GM13976 (cell line): Measurements from ENCODE around the gene CD2.

Source experiments
- DNase-seq: peaks from one replicate; pipeline ENCODE4 v3.0.0; 2012; ENCODE audit warnings: low spot score
- in situ Hi-C: fragments of 300-500 bp; cut with MboI; formaldehyde crosslinking; loops from one replicate; pipeline ENCODE4 v1.12.0; 2022; ENCODE audit warnings: low sequenced_read_pairs, mixed read lengths, inconsistent platforms; ENCODE audit not compliant: unreplicated experiment
- TF ChIP-seq, protein P1 (sequence below): IDR thresholded peaks from 2 replicates; pipeline ENCODE4 v1.5.1; 2012; ENCODE audit warnings: borderline replicate concordance, mild to moderate bottlenecking; ENCODE audit not compliant: insufficient read depth; ENCODE audit errors: extremely low read depth, missing control alignments, control extremely low read depth

The CD2 gene

DNA sequence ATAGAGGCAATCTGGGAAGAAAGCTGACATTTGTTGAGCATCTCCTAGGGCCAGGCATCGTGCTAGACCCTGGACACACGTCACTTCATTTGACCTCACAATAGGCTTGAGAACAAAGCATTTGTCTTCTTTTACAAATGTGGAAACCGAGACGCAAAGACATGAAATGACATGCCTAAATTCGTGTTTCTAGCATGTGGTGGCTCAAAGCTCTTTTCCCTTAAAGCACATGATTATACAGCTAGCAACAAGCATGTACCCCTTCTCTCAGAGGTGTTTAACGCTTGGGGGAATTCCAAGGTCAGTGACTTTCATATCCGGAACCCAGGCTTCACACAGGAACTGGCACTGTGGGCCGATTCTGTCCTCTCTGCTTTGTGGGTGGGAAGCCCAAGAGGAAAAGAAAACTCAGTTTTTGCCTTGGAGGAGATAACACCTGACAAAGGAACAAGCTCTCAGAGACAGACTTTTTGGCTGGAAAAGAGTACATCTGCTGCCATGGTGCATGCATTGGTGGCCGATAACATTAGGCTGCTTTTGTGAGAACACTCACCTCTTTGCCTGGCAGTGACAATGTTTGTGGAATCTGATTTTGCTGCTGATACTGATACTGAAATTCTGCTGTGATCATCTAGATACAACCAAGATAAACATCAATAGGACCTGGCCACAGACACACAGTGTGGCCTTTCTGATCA, 15.4 kb upstream of the CD2 start:
- in situ Hi-C loops, result loop anchor here (10.0 kb wide), 1 partner anchor 316 kb away; no protein-coding TSS in a partner anchor
- DNase-seq, result peak; percentile 68
- TF ChIP-seq, protein P1, sequence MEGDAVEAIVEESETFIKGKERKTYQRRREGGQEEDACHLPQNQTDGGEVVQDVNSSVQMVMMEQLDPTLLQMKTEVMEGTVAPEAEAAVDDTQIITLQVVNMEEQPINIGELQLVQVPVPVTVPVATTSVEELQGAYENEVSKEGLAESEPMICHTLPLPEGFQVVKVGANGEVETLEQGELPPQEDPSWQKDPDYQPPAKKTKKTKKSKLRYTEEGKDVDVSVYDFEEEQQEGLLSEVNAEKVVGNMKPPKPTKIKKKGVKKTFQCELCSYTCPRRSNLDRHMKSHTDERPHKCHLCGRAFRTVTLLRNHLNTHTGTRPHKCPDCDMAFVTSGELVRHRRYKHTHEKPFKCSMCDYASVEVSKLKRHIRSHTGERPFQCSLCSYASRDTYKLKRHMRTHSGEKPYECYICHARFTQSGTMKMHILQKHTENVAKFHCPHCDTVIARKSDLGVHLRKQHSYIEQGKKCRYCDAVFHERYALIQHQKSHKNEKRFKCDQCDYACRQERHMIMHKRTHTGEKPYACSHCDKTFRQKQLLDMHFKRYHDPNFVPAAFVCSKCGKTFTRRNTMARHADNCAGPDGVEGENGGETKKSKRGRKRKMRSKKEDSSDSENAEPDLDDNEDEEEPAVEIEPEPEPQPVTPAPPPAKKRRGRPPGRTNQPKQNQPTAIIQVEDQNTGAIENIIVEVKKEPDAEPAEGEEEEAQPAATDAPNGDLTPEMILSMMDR, result no peak

DNA sequence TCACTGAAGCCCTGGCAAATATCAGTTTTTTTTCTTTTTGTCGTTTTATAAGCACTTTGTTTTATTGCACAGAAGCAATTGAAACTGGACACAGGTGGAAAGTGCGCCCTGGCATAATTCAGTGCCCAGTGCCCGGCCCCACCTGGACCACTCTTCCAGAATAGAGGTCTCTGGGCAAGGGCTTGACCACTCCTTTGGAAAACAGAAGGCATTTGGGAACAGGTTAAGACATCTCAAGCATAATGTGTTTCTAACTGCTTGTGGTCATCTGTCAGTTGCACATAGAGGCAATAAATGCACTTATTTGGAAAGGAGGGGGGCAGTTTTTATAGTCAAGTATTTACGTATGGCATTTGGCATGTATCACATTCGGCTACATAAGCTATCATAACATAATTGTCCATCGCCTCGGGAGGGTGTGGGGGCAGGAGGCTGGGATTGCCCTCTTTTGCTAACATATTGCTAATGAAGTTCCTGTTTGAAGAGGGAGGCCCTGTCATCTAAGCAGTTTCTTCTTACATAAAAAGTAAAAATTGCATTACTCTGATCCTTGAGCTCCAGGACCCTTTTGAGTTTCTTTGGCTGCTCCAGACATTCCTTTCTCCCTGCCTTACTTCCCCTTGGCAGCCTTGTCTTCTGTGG, 14.7 kb upstream of the CD2 start:
- in situ Hi-C loops, result loop anchor here (10.0 kb wide), 1 partner anchor 315 kb away; no protein-coding TSS in a partner anchor
- DNase-seq, result no peak
- TF ChIP-seq, protein P1, result no peak

DNA sequence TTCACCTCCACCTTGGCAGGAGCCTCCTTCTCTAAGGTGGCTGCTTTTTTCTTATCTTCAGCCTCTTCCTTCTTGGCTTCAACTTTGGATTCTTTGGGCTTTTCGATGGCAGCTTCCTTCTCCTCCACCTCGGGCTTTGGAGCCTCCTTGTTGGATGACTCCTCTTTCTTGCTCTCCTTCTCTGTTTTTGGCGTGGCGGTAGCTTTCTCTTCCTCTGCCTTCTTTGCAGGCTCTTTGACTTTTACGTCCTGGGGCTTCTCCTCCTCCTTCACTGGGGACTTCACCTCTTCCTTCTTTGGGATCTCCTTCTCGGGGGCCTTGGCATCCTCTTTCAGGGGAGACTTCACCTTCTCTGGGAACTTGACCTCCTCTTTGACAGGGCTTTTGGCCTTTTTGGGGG, 13.9 kb upstream of the CD2 start:
- TF ChIP-seq, protein P1, result no peak
- in situ Hi-C loops, result no loop called here
- no peak for DNase-seq

DNA sequence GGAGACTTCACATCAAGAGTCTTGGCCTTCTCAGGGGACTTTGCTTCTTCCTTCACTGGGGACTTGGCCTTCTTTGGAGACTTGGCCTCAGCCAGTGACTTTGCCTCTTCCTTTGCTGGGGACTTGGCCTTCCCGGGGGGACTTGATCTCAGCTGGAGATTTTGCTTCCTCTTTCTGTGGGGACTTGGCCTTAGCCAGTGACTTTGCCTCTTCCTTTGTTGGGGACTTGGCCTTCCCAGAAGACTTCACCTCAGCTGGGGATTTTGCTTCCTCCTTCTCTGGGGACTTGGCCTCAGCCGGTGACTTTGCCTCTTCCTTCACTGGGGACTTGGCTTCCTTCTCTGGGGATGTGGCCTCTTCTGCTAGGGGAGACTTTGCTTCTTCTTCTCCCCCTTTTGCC, 13.5 kb upstream of the CD2 start:
- in situ Hi-C loops, result no loop called here
- TF ChIP-seq, protein P1, result no peak
- no peak for DNase-seq

DNA sequence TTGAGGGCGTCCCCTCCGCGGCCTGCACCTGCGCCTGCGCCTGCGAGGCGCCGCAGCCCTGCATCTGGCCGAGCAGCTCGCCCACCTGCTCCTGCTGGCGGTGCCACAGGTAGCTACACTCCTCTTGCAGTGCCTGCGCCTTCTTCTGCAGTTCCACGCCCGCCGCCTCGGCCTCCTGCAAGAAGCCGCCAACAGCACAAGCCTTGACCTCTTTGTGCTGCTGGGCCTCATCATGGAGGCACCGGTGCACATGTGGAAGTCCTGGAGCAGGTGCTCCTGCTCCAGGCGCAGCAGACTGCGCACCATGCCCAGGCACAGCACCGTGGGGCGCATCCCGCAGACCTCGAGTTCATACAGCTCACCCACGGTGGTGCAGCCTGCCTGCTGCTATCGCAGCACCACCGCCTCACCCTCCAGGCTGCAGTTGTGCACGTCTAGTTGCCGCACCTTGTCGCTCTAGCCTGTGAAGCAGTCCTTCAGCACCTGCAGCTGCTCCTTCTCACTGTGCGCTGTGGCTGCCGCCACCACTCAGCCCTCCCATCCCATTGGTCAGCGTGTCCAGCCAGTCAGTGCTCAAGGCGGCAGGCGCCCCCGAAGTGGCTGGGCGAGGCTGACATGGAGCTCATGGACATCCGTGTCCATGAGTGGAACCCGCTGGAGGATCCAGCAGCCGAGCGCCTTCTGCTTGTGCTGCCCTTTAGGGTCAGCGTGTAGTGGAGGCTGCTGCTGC, 12.2 kb upstream of the CD2 start:
- no peak for DNase-seq
- in situ Hi-C loops, result no loop called here
- TF ChIP-seq, protein P1, result no peak

DNA sequence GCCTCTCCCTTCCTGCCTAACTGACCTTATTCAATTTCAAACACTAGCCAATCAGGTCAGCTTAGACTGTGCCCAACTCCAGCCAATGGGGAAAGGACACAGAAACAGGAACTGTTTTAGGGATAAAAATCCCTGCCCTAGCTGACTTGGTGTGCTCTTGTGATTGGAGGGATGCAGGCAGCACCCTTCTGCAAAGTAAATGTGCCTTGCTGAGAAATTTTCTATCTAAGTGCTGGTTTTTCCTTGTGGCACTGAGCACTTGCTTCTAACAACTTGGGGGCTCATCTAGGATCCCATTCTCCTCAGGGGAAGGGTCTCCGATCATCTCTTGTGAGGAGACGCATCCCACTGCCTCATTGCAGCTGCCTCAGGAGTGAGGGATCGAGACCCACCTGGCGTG, 10.7 kb upstream of the CD2 start:
- TF ChIP-seq, protein P1, result no peak
- DNase-seq, result no peak
- in situ Hi-C loops, result no loop called here
